GM18502 (cell line): ENCODE results near the gene RABAC1.
"Not testable (repeated sequence)": the region's sequence is repeated elsewhere in the genome, so short reads cannot be mapped to it uniquely, and the experiment has no call there.

Experiments used
- ATAC-seq: cut with Tn5 transposase; IDR thresholded peaks from one replicate; pipeline ENCODE4 v1.9.1; 2021; ENCODE audit warnings: mild to moderate bottlenecking; ENCODE audit not compliant: unreplicated experiment, poor library complexity

Gene RABAC1

DNA sequence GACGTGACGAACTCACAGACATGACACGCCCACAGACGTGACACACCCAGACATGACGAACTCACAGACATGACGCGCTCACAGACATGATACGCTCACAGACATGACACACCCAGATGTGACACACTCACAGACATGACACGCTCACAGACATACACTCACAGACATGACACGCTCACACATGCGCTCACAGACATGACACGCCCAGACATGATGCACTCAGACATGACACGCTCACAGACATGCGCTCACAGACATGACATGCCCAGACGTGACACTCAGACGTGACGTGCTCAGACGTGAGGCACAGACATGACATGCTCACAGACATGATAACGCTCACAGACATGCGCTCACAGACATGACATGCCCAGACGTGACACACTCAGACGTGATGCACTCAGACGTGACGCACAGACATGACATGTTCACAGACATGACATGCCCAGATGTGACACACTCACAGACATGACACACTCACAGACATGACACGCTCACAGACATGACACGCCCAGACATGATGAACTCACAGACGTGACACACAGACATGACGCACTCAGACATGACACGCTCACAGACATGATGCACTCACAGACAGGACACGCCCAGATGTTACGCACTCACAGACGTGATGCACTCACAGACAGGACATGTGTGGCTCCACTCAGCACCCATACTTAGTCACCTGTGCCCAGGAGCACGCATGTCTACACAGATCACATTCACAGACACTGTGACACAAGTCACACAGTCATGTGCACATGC is 39.0 kb downstream of the RABAC1 start:
- no peak for ATAC-seq

DNA sequence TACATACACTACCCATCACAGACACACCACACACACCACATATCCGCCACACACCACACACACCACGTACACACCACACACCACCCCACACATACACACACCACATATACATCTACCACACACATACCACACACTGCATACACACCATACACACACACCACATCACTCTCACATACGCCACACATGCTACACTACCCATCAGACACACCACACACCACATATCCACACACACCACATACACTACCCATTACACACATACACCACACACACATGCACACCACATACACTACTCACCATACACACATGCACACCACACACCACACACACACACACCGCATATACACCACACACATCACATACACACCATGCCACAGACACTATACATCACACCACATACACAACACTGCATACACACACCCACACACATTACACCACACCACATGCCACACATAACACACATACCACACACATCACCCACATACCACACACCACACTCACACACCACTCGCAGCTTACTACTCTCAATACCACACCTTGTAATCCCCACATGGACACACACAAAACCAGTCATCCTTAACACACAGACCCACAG is 40.4 kb downstream of the RABAC1 start:
- no peak for ATAC-seq

DNA sequence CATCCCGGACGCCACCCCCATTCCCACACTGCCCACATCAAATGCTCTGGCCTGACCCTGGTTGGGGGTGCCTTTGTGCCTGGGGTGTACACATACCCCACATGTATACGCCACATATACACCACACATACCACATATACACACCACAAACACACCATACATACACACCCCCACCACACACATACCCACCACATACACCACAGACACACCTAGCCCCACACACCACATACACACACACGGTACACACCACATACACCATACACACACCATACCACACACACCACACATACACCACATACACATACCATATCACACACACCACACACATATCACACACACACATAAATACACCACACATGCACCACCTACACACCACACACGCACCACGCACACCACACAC is 41.0 kb downstream of the RABAC1 start:
- ATAC-seq = no peak

DNA sequence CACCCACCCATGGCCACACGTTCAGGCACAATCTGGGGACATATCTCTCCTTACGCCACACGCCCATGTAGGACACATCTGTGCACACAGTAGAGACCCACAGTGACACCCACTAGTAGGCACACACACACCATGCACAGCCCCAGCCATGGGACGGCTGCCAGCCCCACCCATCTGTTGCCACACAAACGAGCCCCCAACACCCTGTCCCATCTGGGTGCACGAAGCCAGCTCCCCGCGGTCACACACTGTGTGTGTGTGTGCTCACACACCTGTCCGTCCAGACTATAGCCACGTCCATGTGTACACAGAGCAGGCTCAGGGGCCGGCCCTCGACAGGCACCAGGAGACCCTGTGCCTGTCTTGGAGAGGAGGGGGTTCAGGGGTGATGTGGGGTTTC is 41.4 kb downstream of the RABAC1 start:
- no peak for ATAC-seq

DNA sequence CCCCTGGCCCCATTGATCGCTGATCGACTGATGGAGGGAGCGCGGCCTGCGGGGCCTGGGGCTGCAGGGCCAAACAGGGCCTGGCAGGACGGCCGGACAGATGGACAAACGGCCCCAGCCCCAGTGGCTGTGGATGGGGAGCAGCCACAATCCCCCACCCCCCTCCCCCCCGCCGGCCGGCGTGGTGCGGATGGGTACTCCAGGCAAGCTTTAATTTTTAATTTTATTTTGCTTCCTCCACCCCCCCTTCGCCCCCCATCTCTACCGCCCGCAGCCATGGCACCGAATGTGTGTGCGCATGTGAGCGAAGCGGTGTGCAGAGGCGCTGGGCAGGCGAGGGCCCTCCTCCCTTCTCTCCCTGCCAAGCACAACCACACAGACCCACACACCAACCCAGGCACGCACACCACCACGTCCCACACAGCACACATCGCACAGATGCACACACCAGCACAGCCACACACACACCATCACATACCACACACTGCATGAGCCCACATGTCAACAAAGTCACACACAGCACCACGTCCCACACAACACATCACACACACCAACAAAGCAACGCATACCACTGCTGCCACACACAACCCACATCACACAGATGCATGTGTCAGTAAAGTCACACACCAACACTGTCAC is 43.2 kb downstream of the RABAC1 start:
- ATAC-seq = no peak

DNA sequence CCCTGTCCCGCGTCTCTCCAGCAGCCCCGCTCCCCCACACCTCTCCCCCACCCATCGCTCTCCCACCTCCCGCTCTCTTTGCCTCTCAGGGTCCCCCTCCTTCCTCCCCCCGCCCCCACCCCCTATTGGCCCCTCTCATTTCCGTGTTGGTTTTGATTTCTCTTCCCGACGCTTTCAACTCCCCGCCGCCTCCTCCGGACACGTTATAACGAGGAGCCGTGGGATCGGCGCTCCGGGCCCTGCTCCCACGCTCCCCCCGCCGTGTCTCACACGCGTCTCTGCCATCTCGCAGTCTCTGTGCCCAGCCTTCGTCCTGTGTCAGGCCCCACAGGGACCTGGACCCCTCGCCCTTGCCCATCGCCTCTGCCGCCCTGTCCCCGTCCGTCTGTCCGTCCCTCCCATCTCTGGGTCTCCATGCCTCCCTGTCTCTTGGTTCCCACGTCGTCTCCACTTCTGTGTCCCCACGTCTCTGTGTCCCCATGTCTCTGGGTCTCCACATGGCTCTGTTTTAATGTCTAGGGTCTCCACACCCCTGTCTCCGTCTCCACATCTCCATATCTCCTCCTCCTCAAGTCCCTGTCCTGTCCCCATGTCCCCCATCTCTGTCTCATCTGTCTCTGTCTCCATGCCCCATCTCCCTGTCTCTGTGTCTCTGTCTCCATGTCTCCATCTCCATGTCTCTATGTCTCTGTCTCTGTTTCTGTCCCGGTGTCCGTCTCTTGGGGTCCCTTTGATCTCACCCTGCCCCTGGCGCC is 43.9 kb downstream of the RABAC1 start:
- ATAC-seq = no peak

DNA sequence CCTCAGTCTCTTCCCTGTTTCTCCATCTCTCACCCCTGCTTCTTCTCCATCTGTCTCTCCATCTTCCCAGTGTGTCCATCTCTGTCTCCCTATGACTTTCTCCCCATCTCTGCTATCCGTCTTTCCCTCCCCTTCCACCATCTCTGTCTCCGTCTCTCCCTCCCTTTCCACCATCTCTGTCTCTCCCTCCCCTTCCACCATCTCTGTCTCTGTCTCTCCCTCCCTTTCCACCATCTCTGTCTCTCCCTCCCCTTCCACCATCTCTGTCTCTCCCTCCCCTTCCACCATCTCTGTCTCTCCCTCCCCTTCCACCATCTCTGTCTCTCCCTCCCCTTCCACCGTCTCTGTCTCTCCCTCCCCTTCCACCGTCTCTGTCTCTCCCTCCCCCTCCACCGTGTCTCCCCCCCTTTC is 44.7 kb downstream of the RABAC1 start:
- ATAC-seq = not testable (repeated sequence)

DNA sequence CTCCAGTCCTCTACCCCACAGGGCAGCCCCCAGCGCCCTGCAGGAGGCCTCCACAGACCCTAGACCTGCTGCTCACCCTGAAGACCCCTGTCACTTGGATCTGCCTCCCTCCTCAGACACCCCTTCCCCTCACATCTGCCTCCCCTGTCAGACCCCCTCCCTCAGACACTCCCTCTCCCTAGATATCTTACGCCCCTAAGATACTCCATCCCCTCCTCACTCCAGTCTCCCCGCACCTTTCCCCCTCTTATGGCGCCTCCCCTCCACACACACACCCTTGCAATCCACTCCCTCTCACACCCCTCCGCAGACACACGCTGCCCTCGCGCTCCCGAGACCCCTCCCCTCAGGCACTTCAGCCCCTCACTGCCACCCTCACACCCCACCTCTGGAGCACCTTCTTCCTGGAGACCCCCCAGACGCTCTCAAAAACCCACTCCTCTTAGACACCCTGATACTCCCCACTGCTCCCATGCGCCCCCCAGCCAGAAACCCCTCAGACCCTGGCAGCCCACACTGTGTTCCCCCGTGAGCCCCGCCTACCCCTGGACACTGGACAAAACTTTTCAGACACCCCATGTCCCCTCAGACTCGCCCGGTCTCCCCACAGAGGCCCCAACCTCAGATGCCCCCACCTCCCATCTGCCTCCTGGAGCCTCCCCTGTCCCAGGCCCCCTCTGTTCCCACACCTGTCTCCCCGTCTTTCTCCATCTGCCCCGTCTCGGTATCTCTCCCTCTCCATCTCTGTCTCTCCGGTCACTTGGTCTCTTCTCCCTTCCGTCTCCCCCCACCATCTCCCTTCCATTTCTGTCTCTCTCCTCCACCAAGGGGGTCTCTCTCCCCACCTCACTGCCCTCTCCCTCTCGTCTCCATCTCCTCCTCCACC is 45.3 kb downstream of the RABAC1 start:
- no peak for ATAC-seq

DNA sequence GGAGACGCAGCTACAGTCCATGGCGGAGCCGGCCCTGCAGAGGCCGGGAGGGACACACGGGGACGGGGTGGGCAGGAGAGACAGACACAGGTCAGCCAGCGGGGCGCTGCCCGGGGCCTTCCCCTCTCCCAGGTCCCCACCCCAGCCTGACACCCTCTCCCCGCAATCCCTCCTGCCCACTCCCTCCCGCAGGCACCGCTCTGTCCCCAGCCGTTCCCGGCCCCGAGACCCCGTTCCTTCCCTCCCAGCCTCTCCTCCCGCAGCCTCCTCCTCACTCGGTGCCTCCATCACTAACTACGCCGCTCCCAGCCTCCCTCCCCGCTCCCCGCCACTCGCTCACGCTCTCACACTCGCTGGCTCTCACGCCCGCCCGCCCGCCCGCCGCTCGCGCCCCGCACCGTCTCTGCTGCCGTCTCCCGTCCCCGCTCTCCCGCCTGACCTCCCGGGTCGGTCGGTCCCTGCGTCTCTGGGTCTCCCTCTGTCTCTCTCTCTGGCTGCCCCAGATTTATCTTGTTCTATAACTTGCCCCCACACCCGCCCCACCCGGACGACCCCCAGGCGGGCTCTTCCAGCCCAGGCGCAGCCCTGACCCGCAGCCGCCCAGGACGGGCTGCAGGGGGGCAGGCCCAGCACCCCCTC is 46.1 kb downstream of the RABAC1 start:
- ATAC-seq = no peak

DNA sequence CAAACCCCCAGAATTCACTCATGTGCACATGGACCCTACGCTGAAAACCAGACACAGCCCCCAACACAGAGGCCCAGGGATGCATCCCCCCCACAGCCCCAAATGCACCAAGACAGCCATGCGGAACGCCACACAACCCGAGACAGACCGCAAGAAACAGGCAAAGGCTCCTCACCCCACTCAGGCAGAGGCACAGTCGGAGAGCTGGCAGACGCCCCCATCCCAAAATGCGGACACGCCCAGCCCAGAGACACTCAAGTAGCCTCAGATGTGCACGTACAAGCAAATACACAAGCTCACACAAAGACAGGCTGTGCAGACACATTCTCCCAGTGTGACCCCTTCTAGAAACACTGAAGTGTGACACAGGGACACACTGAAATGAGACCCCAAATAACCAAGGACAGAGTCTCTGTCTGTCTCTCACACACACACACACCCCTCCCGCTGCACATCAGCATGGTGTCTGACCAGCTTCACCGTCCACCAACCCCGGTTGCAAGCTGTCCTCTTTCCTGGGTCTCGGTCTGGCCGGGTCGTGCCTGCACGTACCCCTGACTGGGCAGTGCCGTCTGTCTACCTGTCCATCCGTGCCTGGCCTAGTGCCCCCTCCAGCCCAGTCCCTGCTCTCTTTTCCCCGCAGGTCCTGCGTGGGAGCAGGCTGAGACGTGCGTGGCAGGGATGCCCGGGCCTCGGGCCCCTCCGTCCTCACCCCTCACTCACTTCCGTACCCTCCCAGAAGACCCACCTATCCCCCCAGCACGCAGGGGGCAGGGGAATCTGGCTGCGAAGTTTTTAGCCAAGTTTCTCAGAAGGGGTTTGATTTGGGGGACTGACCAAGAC is 47.0 kb downstream of the RABAC1 start:
- ATAC-seq = no peak

DNA sequence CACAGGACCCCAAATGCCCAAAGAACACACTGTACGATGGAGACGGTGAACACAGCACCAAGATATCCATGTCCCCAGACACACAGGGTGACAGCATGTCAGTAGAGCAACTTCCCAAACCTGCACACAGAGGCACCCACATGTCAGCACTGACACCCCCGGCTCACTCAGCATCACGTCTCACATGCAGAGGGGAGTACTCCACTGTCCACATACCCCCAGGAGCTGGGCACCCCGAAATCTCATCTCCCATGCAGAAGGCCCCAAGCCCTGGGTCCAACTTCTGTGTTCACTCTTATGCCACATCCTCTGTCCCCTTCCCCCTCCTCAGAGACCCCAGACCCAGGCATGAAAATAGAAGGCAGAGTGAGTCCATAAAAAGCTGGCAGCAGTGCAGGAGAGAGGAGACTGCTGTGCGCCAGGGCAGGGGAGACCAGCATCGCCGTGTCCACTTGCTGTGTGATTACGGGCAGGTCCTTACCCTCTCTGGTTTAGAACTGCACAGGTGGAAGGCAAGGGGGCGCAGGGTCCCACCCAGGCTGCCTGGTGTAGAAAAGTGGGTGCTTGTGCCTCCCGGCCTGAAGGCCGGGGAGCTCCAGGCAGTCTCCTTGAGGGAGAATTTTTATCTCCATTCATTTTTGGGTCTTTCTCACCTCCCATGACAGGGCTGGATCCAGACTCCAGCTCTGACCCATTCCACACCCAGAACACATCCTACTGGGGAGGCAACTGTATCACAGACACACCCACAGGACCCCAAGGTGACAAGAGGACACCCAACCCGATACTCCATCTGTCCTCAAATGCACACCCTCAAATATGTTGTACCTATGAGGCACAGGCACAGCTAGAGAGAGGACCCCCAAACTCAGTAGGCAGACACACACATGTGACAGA is 47.9 kb downstream of the RABAC1 start:
- ATAC-seq = no peak

DNA sequence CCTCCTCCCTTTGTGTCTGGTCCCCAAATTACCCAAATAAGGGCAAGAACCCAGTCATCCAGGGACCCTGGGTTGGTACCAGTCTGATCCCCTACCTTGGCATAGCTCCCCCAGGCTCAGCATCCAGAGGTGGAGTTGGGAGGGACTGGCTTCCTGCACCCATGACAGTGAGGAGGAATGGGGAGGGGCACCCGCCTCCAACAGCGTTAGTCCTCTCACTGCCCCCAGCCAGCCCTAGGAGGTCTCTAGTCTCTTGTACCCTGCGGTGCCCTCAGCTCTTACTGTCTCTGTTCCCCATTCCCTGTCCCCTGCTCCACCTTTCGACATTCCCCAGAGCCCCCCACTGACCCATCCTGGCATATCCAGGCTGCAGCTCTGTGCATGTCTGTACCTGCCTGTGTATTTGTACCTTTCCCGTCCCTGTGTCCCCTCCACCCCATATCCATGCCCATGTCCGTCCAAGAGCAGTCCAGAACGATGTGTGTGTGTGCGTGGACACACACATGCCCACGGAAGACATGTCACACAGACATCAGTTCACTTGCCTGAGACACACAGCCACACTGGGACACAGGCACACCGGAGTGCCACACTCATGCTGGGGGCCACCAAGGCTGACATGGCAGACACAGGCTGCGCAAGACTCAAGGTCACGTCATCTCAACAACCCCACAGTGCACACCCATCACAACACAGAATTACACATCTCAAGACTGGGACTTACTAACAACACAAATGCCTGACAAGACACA is 48.7 kb downstream of the RABAC1 start:
- ATAC-seq = no peak

DNA sequence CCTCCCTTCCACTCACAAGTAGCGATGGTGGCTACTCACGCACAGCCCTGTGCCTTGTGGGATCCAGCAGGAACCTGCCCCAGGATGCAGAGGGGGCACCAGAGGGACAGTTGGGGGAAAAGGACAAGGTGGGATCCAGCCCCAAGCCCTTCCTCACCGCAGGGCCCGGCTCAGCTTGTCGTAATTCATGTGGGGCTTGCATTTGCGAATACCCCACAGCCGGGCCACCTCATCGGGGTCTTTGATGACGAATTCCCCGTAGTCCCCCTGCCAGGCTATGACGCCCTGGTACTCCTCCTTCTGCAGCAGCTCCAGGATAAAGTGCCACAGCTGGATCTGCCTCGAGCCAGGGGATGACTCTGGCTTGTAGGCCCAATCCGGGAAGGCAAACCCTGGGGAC is 49.4 kb downstream of the RABAC1 start:
- no peak for ATAC-seq

DNA sequence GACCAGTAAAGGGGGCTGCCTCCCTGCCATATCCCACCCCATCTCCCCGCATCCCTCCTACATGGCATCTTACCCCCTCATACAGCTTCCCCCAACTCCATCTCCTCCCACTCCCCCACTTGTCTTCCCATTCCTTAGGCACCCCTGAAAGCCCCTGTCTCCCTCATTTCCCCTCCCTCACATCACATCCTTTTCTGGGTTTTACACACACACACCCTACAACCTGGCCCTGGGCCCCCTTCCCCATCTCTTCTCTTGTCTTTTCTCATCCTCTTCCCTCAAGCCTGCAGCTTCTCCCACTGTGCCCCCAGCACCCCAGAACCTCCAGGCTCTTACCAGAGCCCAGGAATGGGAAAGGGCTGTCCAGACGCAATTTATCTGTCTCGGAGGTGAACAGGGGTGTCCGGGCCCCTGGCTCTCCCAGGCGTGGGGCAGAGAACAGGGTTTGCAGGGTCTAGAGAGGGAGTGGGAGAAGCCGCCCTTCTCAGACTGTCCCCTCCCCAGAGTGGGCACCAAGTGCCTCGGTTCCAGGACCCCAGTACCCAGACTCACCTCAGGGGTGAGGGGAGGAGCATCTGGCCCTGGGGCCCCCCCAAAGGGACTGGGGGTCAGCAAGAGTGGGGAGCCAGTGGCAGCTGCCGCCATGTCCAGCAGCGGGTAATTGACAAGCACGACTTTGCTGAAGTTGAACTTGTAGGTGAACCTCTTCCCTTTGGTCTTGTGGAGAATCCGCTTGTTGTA is 50.2 kb downstream of the RABAC1 start:
- no peak for ATAC-seq

DNA sequence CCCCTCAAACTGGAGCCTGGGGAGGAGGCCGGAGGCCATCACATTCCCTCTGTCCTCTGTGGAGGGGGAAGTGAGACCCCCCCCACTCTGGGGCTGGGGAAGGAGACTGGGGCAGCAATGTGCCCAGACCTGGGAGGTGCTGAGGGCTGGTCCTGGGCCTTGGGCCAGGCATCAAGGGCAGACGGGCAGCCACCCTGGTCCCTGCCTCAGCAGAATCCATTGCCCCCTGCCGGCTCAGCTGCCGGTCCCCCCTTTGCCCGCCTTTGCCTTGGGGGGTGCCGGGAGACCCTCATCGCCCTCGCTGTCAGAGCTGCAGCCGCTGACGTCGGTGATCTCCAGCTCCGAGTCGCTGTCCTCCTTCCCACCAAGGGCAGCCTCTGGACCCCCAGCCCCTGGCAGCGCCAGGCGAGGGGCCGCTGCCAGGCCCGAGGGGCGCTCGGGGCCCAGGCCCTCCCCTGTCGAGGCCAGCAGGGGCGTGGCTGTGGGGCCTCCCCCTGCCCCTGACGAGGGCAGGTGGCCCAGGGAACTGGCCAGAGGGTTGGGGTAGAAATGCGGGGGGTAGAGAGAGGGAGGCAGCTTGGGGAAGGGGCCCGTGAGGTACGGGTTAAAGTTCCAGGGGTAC is 51.0 kb downstream of the RABAC1 start:
- ATAC-seq = no peak
